ENCODE results near the gene PTPN1. TPM values are rescaled to one million over a fixed set of nuclear protein-coding genes. Genes with fewer than 3 reads are reported as not detected.

Gene PTPN1
- total and polyA plus RNA-seq, 8 donors, result 10.8 to 26.8 (median 16.8) TPM

DNA sequence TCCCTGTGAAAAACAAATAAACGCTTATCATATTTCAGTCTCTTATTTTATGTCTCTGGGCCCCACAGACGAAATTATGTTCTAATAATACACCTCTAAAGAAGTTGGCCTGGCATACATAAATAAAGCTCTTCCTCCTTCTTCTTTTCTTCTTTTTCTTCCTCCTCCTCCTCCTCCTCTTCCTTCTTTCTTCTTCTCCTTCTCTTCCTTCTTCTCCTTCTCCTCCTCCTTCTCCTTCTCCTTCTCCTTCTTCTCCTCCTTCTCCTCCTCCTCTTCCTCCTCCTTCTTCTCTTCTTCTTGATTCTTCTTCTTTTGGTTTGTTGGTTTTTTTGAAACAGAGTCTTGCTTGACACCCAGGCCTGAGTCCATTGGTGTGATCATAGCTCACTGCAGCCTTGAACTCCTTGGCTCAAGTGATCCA, 41.8 kb upstream of the PTPN1 start:
- DNase-seq, result no peak
- Histone ChIP-seq H3K36me3 (no peaks in the 10 kb centered on the region), H3K27me3 (no peaks in the 10 kb centered on the region), H3K9me3 (no peaks in the 10 kb centered on the region), H3K27ac (no peak overlapping the region), H3K4me1 (peaks cover 11 to 28% (median 14%) of the 10 kb centered on the region in 4 donors), H3K4me3 (no peak overlapping the region)
- intact Hi-C loops (cut with DNase I; ENCODE audit: low total_unique reads), result no loop called here
- 75 to 86% (median 78%) methylated on average over 2 of the region's 2 CpGs for WGBS, 5 donors
- no peak for TF ChIP-seq POLR2AphosphoS5 (IDR thresholded peaks at IDR 0.05)
- no peak for TF ChIP-seq POLR2A (IDR thresholded peaks at IDR 0.05)
- TF ChIP-seq, protein P1, sequence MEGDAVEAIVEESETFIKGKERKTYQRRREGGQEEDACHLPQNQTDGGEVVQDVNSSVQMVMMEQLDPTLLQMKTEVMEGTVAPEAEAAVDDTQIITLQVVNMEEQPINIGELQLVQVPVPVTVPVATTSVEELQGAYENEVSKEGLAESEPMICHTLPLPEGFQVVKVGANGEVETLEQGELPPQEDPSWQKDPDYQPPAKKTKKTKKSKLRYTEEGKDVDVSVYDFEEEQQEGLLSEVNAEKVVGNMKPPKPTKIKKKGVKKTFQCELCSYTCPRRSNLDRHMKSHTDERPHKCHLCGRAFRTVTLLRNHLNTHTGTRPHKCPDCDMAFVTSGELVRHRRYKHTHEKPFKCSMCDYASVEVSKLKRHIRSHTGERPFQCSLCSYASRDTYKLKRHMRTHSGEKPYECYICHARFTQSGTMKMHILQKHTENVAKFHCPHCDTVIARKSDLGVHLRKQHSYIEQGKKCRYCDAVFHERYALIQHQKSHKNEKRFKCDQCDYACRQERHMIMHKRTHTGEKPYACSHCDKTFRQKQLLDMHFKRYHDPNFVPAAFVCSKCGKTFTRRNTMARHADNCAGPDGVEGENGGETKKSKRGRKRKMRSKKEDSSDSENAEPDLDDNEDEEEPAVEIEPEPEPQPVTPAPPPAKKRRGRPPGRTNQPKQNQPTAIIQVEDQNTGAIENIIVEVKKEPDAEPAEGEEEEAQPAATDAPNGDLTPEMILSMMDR (IDR thresholded peaks at IDR 0.05), result no peak

DNA sequence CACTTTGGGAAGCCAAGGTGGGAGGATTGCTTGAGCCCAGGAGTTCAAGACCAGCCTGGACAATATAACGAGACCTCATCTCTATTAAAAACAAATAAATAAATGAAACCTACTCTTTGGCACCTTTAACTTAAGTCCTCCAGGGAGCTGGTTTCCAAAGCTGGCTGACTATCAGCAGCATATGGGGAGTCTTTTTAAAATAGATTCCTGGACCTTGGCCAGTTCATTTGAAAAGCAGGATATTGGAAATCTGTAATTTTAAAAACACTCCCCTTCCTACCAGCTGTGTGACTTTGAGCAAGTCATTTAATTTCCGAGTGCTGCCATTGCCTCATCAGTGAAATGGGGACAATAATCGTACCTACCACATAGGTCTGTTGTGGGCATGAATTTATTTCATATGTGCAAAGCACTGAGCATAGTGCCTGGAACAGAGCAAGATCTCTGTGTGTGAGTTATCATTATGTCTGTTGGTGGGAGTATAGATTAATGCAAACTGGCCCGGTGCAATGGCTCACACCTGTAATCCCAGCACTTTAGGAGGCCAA, 40.9 kb upstream of the PTPN1 start:
- Histone ChIP-seq H3K36me3 (no peaks in the 10 kb centered on the region), H3K27ac (no peak overlapping the region), H3K9me3 (no peaks in the 10 kb centered on the region), H3K27me3 (no peaks in the 10 kb centered on the region), H3K4me3 (no peak overlapping the region), H3K4me1 (peaks cover 7 to 23% (median 11%) of the 10 kb centered on the region in 4 donors)
- 87 to 92% (median 88%) methylated on average over 4 of the region's 4 CpGs for WGBS, 5 donors
- intact Hi-C loops (cut with DNase I; ENCODE audit: low total_unique reads), result no loop called here
- DNase-seq, result no peak
- no peak for TF ChIP-seq POLR2AphosphoS5 (IDR thresholded peaks at IDR 0.05)
- TF ChIP-seq EP300 (IDR thresholded peaks at IDR 0.05), result no peak
- TF ChIP-seq, protein P1 (IDR thresholded peaks at IDR 0.05), result no peak
- TF ChIP-seq POLR2A (IDR thresholded peaks at IDR 0.05), result no peak

DNA sequence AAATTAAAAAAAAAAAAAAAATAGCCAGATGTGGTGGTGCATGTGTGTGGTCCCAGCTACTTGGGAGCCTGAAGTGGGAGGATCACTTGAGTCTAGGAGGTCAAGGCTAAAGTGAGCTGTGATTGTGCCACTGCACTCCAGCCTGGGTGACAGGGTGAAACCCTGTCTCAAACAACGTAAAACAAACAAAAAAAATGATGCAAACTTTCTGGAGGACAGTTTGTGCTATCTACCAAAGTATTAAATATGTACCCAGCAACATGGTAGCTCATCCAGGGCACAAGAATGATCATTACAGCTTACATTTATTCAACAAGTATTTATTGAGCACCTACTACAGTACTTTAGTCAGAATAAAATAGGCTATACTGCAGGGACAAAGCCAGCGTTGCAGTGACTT, 40.4 kb upstream of the PTPN1 start:
- Histone ChIP-seq H3K4me1 (peaks cover 4 to 18% (median 8%) of the 10 kb centered on the region in 4 donors), H3K9me3 (no peaks in the 10 kb centered on the region), H3K36me3 (no peaks in the 10 kb centered on the region), H3K4me3 (no peak overlapping the region), H3K27ac (no peak overlapping the region), H3K27me3 (no peaks in the 10 kb centered on the region)
- TF ChIP-seq, protein P1 (IDR thresholded peaks at IDR 0.05), result no peak
- TF ChIP-seq POLR2A (IDR thresholded peaks at IDR 0.05) (no peak), EP300 (IDR thresholded peaks at IDR 0.05) (no peak), POLR2AphosphoS5 (IDR thresholded peaks at IDR 0.05) (no peak)
- WGBS, 5 donors, result 87 to 97% (median 91%) methylated on average over 2 of the region's 2 CpGs
- DNase-seq, result no peak
- intact Hi-C loops (cut with DNase I; ENCODE audit: low total_unique reads), result no loop called here

DNA sequence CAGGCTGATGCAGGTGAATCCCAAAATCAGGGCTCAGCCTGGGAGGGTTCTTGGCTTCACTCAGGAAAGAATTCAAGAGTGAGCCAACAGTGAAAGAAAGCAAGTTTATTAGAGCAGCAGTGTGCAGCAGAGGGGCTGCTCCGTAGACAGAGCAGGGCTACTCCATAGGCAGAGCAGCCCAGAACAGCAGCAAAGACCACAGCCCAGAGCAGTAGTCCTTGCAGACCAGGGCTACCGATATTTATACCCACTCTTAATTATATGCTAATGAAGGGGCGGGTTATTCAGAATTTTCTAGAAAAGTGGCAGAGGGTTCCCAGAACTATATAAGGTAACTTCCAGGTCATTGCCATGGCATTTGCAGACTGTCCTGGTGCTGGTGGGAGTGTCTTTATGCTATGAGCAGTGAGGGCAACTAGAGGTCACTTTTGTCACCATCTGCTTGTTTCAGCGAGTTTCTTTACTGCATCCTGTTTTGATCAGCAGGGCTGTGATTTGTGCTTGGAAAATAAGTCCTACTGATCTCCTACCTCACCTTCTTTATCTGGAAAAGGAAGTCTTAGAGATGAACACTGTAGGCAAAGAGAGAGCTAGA, 39.8 kb upstream of the PTPN1 start:
- TF ChIP-seq POLR2AphosphoS5 (IDR thresholded peaks at IDR 0.05) (no peak), EP300 (IDR thresholded peaks at IDR 0.05) (no peak), POLR2A (IDR thresholded peaks at IDR 0.05) (no peak)
- TF ChIP-seq, protein P1 (IDR thresholded peaks at IDR 0.05), result no peak
- H3K4me1 ChIP-seq, result peaks cover 5 to 21% (median 8%) of the 10 kb centered on the region in 4 donors
- H3K36me3 ChIP-seq, result no peaks in the 10 kb centered on the region
- peak overlapping the region in 1 of 5 donors; percentile 71 for H3K27ac ChIP-seq
- intact Hi-C loops (cut with DNase I; ENCODE audit: low total_unique reads), result no loop called here
- no peaks in the 10 kb centered on the region for H3K27me3 ChIP-seq
- DNase-seq, result no peak
- 61 to 84% (median 77%) methylated on average over 3 to 4 of the region's 4 CpGs for WGBS, 5 donors
- H3K9me3 ChIP-seq, result no peaks in the 10 kb centered on the region
- H3K4me3 ChIP-seq, result no peak overlapping the region

Measured in stomach (tissue), 9 donors.